Adipose tissue (tissue), 3 donors: ENCODE data around the gene PUS7. TPM values are rescaled to one million over a fixed set of nuclear protein-coding genes. Genes with fewer than 3 reads are reported as not detected.
"Not testable (repeated sequence)": the region's sequence is repeated elsewhere in the genome, so short reads cannot be mapped to it uniquely, and the experiment has no call there.

Experiments used
- H3K27ac ChIP-seq: one replicate; pipeline ENCODE4 v1.5.1; 2013; ENCODE audit warnings: low read depth, low read length
- WGBS, 3 donors: extraction: QIAGEN DNeasy Blood & Tissue Kit; methylation state at CpG; one replicate each; pipeline ENCODE4 v1.1.7; 2013; 5-methylcytosine and 5-hydroxymethylcytosine counted together
- polyA plus RNA-seq, 3 donors: library from polyadenylated mRNA; stranded (reverse); fragments of 200-250 nt; gene quantifications; one replicate each; pipeline ENCODE4 v1.2.3, GENCODE V29; 2013
- donor health status: healthy with polysubstance abuse.
- donor health status: Bipolar disorder and iron deficiency.
- donor health status: healthy.

The PUS7 gene
- polyA plus RNA-seq, 3 donors, result 2.9 to 12.7 (median 3.7) TPM

DNA sequence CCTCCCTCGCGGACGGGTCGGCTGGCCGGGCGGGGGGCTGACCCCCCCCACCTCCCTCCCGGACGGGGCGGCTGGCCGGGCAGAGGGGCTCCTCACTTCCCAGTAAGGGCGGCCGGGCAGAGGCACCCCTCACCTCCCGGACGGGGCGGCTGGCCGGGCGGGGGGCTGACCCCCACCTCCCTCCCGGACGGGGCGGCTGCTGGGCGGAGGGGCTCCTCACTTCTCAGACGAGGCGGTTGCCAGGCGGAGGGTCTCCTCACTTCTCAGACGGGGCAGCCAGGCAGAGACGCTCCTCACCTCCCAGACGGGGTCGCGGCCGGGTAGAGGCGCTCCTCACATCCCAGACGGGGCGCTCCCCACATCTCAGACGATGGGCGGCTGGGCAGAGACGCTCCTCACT is 111.3 kb downstream of the PUS7 start:
- H3K27ac ChIP-seq, result not testable (repeated sequence)
- 96 to 99% (median 98%) methylated on average over 21 to 30 of the region's 36 CpGs for WGBS, 3 donors

DNA sequence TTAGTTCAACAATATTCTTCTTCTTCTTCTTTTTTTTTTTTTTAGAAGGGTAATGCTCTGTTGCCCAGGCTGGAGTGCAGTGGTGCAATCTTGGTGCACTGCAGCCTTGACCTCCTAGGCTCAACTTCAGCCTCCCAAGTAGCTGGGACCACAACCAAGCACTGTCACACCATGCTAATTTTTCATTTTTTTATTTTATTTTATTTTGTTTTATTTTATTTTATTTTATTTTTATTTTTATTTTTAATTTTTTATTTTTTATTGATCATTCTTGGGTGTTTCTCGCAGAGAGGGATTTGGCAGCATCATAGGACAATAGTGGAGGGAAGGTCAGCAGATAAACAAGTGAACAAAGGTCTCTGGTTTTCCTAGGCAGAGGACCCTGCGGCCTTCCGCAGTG is 112.3 kb downstream of the PUS7 start:
- 74 to 100% (median 87%) methylated on average over 1 to 2 of the region's 3 CpGs for WGBS, 3 donors
- H3K27ac ChIP-seq, result not testable (repeated sequence)

DNA sequence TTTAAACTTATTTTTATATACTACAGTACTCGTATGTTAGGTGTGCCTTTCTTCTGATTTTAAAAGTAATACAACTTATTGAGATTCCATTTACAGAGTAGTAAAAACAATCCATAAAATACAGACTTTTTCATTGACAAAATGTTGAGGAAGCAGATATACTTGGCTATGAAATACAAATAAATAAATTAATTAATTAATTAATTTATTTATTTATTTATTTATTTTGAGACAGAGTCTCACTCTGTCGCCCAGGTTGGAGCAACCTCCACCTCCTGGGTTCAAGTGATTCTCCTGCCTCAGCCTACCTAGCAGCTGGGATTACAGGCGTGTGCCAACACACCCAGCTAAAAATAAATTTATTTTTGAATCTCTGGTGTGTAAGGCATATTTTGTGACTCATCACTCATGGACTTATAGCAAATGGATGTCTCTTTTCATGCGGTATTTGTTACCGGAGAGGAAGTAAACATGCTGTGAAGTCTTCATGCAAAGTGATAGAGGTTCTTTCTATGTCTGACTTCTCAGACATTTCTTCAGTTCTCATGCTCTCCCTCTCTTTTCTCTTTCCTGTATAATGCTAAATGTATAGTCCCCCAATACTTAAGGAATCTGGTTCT is 113.2 kb downstream of the PUS7 start:
- no peak overlapping the region for H3K27ac ChIP-seq
- WGBS, 3 donors, result 92% methylated on average over 5 of the region's 5 CpGs

Other genes with a start within 250 kb of the PUS7 start
- gene SRPK2, start 133.3 kb downstream of the PUS7 start, polyA plus RNA-seq, result 10 to 100 TPM in 2 of 3 donors, 1 to 10 TPM in 1; 8.5 to 17.1 (median 14.1) TPM
- gene RINT1, start 9.9 kb upstream of the PUS7 start, polyA plus RNA-seq, result 10 to 100 TPM in 1 of 3 donors, 1 to 10 TPM in 2; 8.5 to 12.0 (median 9.6) TPM
- not detected for gene EFCAB10, start 59.2 kb upstream of the PUS7 start, polyA plus RNA-seq